Occipital lobe (tissue), 2 donors: ENCODE measurements around the gene NOX4. TPM values are rescaled to one million over a fixed set of nuclear protein-coding genes. Genes with fewer than 3 reads are reported as not detected.
"Not testable (repeated sequence)": the region's sequence is repeated elsewhere in the genome, so short reads cannot be mapped to it uniquely, and the experiment has no call there.

Experiments
- DNase-seq: peaks from one replicate; lab custom pipeline; 2025; lab: John Stamatoyannopoulos, UW
- total RNA-seq: library from RNA; depleted of rRNA; stranded (reverse); fragments of >200 nt; gene quantifications from one replicate; pipeline ENCODE4 v1.2.3, GENCODE V29; 2014

The NOX4 gene
- total RNA-seq, 1 donor from 2014 or later: 8.4 TPM

GRCh38 chr11:89309321-89309985 lies 181.7 kb downstream of the NOX4 start:
- DNase-seq: not testable (repeated sequence)

DNA sequence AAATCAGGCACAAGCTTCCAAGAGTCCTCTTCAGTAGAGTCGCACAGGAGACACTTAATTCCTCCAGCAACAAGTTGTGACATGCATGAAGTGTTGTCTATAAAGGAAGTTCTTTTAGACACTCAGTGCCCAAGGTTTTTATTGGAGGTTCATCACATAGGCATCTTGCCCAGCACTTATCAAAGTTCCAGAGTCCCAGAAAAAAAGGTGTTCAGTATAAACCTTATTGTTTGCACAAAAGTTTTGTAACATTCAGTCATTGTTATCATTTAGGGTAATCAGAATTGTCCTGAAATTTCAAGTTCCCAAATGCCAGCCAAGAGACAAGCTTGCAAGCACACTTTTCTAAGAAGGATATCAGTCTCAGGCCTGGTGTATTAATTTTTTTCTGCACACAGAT lies 182.9 kb downstream of the NOX4 start:
- not testable (repeated sequence) for DNase-seq

- not testable (repeated sequence) for DNase-seq
Measured at GRCh38 chr11:89303029-89303428, 188.1 kb downstream of the NOX4 start.

- not testable (repeated sequence) for DNase-seq
Measured at GRCh38 chr11:89295023-89295422, 196.2 kb downstream of the NOX4 start.

DNA sequence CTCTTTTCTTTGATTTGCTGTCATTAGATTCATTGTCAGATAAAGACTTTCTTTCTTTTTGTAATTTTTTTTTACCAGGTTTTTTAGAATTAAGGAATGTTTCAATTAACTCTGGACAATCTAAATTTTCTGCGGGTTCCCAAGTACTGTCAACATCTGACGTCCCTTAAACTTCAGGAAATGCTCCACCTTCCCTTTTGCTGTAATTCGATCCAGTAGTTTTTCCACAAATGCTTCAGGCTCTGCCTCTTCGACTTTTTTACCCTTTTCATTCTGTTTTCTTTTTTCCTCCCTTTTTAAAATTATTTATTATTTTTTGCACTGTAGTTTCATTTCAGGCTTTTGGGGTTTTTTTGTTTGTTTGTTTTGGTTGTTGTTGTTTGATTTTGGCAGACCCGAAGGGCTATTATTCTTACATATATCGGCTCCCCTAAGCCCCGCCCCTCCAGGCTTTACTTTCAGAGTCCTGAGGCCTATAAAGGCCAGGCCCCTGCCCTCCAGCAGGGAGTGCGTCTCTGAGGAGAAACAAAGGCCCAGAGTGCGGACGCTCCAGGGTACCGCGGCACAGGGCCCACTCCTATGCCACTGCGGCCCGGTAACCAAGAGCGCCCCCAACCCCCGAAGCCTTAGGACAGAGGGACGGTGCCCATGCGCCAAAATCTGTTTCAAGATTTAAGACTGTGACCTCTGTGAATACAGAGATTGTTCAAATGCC lies 197.1 kb downstream of the NOX4 start:
- no peak for DNase-seq

- not testable (repeated sequence) for DNase-seq
Measured at GRCh38 chr11:89288004-89288403, 203.2 kb downstream of the NOX4 start.

- DNase-seq: not testable (repeated sequence)
Measured at GRCh38 chr11:89286601-89287000, 204.6 kb downstream of the NOX4 start.

DNA sequence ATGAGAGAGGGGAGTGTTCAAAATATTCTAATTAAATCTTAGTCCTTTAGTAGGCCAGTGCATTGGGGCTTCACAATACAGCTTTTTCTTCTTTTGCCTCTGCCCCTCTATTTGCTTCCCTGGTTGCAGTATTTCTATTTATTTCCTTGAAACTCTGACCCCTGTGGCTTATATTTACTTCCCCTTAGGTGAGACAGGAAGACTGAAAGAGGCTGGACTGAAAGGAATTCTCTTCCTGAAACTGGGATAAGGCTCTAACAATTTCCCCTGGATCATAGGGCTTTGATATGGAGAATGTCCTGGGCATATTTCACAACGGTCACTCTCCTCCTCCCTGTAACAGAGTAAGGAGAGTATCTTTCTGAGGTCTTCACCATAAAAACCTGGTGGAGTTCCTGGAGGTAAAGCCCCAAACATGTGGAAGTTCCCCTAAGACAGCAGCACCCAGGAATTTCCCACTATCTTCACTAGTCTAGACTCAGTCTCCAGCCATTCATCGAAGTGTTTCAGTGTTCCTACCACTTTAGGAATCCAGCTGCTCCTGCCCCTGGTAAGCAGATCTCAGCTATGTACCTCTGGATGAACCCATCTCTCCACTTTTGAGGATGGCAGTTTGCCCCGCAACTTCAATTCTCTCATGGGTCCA lies 210.0 kb downstream of the NOX4 start:
- not testable (repeated sequence) for DNase-seq

DNA sequence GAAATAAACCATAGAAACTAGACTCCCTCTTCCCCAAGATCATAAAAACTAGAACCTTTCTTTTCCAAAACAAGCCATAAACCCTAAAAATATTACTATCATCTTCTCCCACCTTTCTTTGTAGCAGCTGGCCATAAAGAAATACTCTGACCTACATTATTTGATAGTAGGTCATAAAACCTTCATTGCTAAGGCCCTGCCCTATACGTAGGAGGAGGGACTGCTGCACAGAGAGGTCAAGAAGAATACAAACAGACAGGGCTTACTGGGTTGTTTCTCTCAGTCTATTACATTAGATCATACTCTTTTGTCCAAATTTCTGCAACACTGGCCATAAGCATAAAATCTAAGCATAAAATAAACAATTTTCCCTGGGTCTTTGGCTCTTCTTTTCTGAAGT lies 212.0 kb downstream of the NOX4 start:
- no peak for DNase-seq

GRCh38 chr11:89275966-89276365 lies 215.2 kb downstream of the NOX4 start:
- no peak for DNase-seq

Other genes with a start within 250 kb of the NOX4 start
- not detected for gene TRIM77, start 218.9 kb upstream of the NOX4 start, total RNA-seq